HG03064 (cell line): ENCODE measurements around the gene APP.
"Not testable (repeated sequence)": the region's sequence is repeated elsewhere in the genome, so short reads cannot be mapped to it uniquely, and the experiment has no call there.

Experiments used
- ATAC-seq: cut with Tn5 transposase; IDR thresholded peaks from one replicate; pipeline ENCODE4 v1.9.1; 2021; ENCODE audit warnings: low read depth; ENCODE audit not compliant: unreplicated experiment

The APP gene

DNA sequence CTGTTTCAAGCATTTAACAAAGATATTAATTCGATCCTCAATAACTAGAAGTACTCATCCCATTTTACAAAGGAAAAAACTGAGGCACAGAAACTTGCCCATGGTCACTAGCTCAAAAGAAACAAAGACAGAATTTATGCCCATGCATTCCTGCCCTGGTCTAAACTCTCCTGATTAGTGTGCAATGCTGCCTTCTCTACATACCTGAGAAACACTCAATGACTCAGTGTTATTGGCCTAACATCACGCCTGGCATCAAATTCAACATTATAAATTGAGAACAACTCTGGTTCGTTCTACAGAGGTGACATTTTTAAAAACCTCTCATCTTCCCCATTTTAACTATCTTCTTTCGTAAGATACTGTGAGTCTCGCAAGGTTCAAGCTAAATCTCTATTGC lies 5.2 kb downstream of the APP start:
- ATAC-seq: no peak

DNA sequence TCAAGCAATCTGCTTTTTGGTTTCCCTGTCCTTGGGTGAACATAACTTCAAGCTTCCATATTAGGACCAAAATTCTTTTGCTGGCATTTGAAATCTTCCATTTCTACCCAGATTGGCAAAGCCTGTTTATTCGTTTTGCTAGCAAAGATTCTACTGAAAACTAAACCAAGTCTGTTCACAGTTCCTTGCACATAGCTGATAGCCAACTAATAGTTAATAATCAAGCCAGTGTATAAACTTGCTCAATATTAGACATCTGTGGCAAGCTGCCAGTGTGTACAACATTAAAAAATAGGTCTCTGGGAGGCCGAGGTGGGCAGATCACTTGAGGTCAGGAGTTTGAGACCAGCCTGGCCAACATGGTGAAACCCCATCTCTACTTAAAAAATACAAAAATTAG lies 6.3 kb downstream of the APP start:
- ATAC-seq: no peak

DNA sequence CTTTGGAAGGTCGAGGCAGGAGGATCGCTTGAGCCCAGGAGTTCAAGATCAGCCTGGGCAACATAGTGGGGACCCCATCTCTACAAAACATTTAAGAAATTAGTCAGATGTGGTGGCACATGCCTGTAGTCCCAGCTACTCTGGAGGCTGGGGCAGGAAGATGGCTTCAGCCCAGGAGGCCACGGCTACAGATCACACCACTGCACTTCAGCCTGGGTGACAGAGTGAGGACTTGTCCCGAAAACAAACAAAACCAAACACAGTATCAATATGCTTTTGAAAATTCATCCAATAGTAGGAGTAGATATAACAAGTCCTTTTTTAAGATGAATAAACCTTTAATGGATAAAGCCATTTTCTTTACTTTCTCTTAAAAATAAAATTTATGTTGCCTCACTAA lies 8.5 kb downstream of the APP start:
- ATAC-seq: no peak

DNA sequence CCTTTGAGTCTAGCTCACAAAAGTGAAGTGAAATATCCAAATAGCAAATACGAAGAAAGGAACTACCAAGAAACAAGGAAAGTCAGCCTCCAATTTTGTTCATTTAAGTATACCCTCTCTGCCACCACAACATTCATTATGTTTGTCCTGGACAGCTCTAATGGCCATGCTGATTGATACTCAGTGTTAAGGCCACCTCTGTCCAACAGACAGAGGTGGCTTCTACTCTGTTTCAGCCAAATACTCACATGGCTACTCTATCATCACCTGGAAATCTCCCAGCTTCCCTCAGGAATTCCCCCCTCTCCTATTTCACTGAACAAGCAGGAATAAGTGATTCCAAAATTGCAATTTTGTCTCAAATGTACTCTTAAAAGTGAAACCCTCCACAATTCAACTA lies 10.7 kb downstream of the APP start:
- no peak for ATAC-seq

DNA sequence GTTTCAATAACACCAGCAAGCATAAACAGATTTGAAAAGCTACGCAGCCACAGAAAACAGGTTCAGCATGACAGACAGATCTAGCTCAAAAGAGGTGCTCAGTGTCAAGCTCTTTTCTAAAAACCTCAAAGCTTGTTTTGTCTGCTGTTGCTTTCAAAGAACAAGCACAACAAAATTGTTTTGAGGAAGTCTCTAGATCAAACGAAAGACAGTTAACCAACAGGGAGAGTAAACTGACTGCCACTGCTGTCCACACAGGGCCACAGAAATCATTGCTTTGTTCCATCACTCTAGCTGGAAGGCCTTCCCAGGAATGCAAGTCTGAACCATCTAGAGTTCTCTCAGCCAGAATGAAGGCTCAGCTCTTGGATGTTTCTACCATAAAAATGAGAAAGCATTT lies 12.8 kb downstream of the APP start:
- ATAC-seq: no peak

DNA sequence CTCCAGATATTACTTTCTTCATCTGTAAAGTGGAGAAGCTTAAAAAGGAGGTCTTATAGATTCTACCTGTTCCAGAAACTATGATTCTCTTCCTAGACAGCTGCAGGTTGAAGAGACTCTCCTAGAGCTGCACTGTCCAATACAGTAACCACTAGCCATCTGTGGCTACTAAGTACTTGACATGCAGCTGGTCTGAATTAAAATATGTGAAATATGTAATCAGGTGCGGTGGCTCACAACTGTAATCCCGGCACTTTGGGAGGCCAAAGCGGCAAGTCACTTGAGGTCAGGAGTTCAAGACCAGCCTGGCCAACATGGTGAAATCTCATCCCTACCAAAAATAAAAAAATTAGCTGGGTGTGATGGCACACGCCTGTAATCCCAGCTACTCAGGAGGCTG lies 15.8 kb downstream of the APP start:
- no peak for ATAC-seq

DNA sequence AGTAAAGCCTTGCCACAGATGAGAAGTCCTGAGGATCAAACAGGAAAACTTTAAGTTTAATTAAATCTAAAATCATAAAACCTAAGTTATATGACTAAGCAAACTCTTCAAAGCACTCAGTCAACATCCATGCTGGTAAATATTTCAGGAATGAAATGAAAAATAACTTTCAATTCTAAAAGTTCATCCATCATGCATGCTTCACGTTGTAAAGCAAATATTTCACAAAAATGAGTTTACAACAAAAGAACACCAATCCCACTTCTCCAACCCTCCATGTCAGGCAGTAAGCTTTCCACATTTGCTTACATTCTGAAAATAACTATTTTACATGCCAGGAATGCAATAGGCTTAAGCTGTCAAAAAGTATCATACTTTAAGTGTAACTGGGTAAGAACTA lies 16.8 kb downstream of the APP start:
- ATAC-seq: no peak

DNA sequence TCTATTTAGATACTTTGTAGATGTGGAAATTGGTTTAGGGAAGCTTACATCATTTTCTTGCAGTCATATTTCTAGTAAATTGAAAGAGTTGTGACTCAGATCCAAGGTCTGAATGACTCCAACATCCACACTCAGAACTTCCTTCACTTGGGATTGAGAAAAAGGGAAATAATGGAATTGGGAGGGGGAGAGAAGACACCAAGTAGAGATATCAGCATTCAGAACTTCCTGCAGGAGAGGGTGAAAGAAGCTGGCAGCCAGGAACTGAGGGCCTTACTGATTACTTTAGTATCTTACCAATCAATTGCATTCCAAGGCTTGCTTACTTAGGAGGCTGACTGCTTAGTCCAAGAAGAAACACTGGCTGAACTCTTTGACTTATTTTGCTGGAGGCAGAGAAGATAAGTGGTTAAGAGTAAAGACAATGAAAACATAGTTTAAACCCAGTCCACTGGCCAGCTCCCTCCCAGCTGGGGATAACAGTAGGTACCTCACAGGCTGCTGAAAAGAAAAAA lies 21.7 kb downstream of the APP start:
- no peak for ATAC-seq

DNA sequence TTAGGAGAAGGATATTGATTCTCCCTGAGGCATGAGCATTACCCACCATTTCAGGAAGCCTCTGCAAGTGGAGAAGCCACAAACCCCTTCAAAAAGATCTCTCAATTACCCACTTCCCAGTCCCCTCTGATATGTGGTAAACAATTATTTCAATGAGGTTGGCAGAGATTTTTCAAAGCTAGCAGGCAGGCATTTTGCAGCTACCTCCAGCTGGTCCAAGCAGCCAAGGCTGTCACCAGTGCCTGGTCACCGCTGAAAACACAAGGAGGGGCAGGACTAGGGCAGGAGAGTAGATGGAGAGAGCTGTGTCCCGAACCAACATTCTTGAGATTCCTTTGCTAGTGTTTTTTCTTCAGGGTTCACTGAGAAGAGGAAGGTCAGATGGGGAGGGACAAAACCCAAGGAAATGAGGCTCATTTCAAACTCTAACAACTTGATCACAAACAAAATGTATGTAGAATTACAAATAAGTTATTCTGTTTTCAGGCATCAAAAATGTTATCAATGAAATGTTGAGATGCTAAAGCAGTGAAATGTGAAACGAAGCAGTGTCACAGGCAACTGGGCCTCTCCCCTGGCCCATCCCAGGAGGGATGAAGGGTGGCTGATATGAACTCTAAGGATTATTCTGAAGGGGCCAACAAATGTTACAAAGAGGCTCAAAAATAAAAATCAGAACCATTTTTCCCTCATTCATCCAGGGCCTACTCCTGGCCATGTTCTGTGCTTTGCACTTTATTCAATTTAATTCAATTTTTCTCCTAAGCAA lies 22.3 kb downstream of the APP start:
- no peak for ATAC-seq

DNA sequence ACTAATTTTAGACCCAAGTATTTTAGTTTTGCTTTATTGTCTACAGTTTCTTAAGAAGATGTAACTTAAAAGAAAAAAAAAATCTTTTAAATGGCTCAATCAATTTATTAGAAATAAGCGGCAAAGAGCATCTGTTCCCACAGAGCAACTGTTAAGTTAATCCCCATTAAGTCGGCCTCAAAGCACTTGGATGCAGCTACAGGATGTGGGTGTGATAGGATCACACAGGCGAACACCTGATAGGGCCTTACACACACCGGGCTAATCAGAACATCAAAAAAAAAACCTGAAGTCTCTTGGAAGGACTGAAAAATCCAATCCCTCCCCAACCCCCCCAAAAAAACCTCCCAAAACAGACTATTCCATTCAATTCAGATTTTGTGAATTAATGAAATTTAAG lies 23.0 kb downstream of the APP start:
- no peak for ATAC-seq

DNA sequence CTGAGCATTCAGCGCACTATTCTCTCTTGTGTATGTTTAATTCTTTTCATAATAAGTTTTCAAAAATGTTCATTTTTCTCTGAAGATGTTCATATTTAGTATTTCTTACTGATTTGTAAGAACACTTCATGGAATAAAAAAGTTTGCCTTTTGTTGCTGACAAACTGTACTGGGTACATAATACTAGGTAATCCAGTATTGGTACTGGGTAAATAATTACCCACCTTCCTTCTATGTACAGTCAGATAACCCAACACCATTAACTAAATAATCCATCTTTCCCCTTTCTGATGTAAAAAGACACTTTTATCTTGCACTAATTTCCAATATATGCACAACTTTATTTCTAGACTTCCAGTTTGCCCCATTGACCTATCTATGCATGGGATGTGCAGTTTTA lies 23.9 kb downstream of the APP start:
- no peak for ATAC-seq

DNA sequence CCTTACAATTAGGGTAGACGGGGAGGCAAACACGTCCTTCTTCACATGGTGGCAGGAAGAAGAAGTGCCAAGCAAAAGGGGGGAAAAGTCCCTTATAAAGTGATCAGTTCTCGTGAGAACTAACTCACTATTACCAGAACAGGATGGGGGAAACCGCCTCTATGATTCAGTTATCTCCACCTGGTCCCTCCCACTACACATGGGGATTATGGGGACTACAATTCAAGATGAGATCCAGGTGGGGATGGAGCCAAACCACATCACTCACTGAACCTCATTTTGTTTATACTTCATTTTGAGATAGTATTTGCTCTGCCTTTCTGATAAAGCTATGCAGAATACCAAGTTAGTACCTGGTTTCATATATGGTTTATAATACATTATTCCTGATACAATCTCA lies 26.5 kb downstream of the APP start:
- no peak for ATAC-seq

DNA sequence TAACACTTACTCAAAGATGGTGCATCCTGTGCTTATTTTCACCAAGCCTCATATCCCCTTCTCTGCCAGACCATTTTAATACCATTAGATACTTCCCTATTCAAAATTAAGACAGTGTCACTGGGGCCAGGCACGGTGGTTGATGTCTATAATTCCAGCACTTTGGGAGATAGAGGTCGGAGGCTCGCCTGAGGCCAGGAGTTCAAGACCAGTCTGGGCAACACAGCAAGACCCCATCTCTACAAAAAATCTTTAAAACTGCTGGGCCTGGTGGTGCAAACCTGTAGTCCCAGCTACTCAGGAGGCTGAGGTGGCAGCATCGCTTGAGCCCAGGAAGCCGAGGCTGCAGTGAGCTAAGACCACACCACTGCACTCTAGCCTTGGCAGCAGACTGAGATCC lies 28.2 kb downstream of the APP start:
- no peak for ATAC-seq

DNA sequence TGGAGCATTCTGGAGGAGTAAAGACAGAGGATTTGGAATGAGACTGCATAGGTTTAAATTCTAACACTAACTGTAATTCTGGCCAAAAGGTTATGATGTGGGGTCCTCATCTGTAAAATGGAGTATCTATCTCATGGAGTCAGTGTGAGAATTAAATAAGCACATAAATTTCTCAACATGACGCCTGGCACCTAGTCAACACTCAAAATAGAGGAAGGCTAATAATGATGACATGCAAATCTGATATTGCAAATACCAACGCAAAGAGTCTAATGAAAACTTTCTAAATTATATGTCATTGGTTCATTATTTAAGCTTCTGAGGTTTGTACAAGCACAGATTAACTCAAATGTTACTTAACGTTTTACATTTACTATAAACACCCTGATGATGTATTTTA lies 29.6 kb downstream of the APP start:
- no peak for ATAC-seq

DNA sequence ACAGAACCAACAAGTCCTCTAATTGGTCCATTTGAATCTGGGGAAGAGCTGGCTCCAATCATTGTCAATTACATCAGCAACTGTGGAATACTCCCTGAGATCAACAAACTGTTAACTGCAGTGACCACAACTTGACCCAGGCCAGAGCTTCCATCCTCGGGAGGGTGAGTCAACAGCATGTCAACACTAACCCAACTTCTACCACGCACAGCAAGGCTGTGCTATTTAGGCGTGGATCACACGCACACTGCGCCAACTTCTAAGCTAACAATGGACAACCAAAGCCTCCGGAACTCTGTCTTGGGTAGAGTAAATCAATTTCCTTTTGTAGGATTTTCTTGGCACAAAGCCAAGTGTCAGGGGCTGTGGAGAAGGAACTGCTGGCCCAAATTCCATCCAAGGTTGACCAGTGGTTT lies 30.4 kb downstream of the APP start:
- ATAC-seq: no peak

DNA sequence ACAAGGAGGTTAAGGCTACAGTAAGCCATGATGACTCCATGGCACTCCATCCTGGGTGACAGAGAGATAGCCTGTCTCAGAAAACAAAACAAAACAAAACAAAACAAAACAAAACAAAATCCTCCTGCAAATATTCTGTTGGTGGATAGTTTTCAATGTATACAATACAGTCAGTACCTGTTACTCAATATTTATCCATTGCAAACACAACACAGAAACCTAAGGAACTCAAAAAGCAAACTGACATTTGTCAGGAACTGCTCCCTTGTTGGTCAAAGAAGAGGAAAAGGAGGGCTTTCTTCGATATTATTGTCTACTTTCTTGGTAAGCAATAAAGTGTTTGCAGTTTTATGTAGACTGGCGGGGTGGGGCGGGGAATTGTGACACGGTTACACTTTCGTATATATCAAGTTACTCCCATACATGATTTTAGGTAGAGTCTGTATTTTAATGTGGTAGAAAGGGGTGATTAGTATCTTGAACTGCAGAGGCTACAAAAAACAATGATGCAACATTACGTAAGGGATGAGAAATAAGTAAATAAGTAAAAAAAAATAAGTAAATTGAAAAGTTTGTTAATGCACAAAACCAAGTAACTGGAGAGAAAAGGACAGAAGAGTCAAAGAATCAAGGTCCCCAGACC lies 31.8 kb downstream of the APP start:
- no peak for ATAC-seq

DNA sequence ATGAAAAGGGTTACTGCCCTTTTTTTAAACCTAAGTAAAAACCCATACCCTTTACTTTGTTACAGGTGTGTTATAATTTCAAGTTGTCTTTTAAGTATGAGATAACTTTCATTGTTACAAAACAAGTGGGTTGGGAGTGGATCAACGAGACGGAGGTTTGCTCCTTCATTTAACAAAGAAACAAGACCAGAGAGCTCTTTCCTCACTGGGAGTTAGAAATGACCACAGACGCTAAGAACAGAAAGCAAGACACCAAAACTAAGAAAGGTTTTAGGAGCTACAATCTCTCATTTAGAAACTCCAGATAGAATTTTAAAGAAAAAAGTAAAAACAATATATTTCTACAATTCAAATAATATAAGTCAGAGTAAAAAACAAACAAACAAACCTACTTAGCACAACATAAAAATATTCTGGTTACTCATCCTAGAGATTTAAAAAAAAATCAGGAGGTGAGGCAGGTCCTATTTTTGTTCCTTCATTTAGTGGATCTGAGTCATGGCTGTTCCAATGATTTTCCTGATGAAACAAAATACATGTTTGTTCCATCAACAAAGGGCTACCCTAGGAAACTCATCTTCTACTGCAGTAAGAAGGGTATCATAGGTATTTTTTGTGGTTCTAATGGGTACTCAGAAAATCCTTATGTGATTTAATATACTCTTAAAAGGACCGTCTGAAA lies 33.0 kb downstream of the APP start:
- ATAC-seq: no peak

DNA sequence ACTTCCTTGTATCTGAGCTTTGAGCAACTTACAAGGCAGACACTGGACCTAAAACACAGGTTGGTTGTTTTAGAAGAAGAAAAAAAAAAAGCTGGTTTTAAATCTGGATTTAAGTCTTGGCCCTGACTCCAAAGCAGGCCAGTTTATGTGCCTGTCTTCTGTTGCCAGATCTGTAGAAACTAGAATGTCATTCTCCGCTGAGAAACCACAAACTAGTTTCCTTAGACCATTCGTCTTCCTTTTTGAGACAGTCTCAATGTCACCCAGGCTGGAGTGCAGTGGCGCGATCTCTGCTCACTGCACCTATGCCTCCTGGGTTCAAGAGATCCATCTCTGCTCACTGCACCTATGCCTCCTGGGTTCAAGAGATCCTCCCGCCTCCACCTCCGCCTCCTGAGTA lies 33.9 kb downstream of the APP start:
- ATAC-seq: peak; percentile 96

DNA sequence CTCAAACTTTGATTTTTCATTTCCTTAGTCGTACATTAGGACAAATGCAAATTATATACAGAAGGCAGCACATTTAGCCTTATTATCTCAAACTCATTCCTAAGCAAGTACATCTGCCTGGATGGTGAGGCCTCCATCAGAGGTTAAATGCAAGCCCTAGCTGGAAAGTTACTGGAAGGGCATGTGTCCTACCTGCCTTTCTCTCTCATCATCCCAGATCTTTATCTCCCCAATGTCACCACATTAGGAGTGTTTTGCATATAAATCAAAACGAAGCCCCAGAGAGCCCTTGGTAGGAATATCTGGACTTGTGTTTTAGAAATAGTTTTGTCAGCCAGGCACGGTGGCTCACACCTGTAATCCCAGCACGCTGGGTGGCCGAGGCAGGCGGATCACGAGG lies 35.0 kb downstream of the APP start:
- ATAC-seq: no peak

DNA sequence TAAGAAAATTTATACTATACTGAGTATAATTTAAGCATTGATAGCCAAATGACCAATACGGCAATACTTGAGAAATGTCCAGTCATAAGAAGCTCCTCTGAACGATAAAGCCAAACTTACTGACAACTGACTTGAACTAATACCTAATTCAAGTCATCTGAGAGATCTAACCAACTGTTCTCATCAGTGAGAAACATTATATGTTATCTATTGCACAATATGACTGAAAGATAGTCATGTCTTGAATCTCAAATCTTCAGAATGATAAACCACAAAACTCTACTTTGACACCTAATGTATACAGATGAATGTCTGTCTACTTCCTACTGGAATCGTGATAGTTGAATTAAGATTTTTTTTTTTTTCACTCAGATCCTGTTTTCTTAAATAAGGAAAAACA lies 39.0 kb downstream of the APP start:
- no peak for ATAC-seq

DNA sequence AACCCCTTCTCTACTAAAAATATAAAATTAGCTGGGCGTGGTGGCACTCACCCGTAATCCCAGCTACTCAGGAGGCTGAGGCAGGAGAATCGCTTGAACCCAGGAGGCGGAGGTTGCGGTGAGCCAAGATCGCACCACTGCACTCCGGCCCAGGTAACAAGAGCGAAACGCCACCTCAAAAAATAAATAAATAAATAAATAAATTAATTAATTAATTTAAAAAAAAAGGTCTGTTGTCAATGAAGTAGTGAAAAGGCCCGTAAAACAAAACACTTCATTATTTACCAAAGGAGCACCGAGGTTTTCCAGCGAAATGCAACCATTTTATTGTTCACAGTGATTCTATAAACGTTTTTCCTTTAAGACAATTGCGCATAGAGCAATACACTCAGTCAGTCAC lies 39.5 kb downstream of the APP start:
- ATAC-seq: not testable (repeated sequence)
